ENCODE data around the gene TIMP4. TPM values are rescaled to one million over a fixed set of nuclear protein-coding genes. Genes with fewer than 3 reads are reported as not detected.

TIMP4 gene
- total RNA-seq, 1 donor from 2014 or later: 78.9 TPM

Other genes with a start within 250 kb of the TIMP4 start
- gene SYN2, start 154.5 kb downstream of the TIMP4 start, total RNA-seq: 4.4 TPM
- gene PPARG, start 130.2 kb upstream of the TIMP4 start, total RNA-seq: 23.5 TPM